Coronary artery (tissue), 2 donors: Measurements from ENCODE around the gene PCDH9.

Source experiments
- DNase-seq: peaks from one replicate; pipeline ENCODE4 v3.0.0-alpha.2; 2017; ENCODE audit warnings: low spot score
- H3K27ac ChIP-seq, 2 donors: fragments of 200-600 bp; sonication (generic); one replicate each; pipeline ENCODE4 v1.5.1; 2016 to 2019
- H3K4me3 ChIP-seq: fragments of 200-600 bp; sonication (generic); 2 replicates; pipeline ENCODE4 v1.5.1; 2016; ENCODE audit warnings: mild to moderate bottlenecking, moderate library complexity
- TF ChIP-seq, protein P1 (sequence below): fragments of 200-600 bp; sonication (generic); IDR thresholded peaks from one replicate; pipeline ENCODE4 v1.5.1; 2019; ENCODE audit warnings: antibody characterized with exemption

Gene PCDH9

DNA sequence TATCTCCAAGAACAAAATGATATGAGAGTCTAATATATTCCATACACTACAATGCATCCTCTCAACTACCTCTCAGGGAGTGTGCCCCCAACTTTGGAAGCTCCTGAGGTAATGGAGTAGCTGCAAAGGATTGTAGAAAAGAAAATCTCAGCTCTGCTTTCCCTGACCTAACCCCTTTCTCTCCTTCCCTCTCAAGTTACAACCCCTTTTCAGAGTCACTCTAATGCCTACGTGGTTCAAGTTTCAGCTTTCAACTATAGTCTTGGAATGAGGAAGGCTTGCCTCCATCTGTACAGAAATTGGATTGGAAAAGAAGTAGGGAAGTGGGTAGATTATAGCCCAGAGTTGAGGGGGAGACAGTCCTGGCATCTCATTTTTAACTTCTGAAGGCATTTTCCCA lies 256.0 kb downstream of the PCDH9 start:
- Histone ChIP-seq H3K4me3 (no peak overlapping the region), H3K27ac (no peak overlapping the region)
- DNase-seq = no peak
- TF ChIP-seq, protein P1, sequence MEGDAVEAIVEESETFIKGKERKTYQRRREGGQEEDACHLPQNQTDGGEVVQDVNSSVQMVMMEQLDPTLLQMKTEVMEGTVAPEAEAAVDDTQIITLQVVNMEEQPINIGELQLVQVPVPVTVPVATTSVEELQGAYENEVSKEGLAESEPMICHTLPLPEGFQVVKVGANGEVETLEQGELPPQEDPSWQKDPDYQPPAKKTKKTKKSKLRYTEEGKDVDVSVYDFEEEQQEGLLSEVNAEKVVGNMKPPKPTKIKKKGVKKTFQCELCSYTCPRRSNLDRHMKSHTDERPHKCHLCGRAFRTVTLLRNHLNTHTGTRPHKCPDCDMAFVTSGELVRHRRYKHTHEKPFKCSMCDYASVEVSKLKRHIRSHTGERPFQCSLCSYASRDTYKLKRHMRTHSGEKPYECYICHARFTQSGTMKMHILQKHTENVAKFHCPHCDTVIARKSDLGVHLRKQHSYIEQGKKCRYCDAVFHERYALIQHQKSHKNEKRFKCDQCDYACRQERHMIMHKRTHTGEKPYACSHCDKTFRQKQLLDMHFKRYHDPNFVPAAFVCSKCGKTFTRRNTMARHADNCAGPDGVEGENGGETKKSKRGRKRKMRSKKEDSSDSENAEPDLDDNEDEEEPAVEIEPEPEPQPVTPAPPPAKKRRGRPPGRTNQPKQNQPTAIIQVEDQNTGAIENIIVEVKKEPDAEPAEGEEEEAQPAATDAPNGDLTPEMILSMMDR = no peak

DNA sequence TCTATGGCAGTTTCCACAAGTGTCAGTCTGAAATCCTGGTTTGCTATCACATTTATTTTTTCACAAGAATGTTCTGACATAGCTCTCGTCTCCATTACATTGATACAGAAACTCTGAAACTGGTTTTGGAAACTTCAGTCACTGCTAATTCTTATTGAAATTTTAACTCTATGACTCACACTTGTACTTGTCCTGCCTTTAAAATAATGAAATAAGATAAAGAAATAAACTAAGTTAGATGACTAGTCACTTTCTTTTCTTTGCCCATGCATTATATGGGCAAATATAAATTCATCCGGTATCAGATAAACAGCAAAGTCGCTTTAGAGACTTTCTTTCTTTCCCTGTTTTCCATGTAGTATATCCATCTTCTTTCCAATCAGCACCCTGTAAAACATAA lies 257.5 kb downstream of the PCDH9 start:
- H3K4me3 ChIP-seq = no peak overlapping the region
- DNase-seq = no peak
- TF ChIP-seq, protein P1 = no peak
- H3K27ac ChIP-seq = no peak overlapping the region

- DNase-seq = no peak
- Histone ChIP-seq H3K27ac (no peak overlapping the region), H3K4me3 (no peak overlapping the region)
- TF ChIP-seq, protein P1 = no peak
Observed at GRCh38 chr13:66971004-66971403, 259.1 kb downstream of the PCDH9 start.

DNA sequence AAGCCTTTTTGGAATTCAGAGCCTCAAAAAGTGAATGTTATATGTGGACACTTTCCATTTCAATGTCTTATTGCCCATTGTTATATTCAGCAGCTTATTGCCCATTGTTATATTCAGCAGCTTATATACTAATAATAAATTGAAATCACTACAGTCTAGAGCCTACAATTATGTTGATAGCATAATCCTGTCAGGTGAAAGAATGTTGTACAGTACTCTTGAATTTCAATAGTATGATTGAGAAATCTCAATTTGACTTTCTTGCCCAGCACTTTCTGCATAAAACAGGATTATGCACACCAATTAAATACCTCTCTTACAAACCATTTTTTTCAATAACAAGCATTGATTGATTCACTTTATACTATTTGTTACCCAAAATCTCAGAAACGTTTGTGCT lies 260.8 kb downstream of the PCDH9 start:
- no peak for DNase-seq
- TF ChIP-seq, protein P1 = no peak
- Histone ChIP-seq H3K27ac (no peak overlapping the region), H3K4me3 (no peak overlapping the region)

GRCh38 chr13:66967811-66968597 lies 262.1 kb downstream of the PCDH9 start:
- DNase-seq = no peak
- H3K4me3 ChIP-seq = no peak overlapping the region
- TF ChIP-seq, protein P1 = no peak
- H3K27ac ChIP-seq = no peak overlapping the region

DNA sequence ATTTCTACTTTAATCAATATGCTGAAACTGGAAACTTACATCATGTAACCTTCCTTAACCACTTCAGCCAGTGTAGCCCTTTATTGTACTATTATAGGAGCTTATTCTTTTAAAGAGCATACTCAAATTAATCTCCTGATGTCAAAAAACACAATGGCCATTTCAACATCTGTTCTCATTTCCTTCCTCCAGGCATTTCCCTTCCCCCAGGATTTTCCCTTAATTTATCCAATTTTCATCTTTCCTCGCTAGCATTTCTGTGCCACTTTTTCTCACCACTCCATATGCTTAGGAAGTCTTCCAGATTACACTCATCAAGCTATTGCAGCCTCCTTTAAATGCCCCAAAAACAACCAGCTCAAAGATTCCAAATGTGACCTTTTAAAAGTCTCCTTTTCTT lies 265.0 kb downstream of the PCDH9 start:
- H3K4me3 ChIP-seq = no peak overlapping the region
- TF ChIP-seq, protein P1 = no peak
- no peak for DNase-seq
- no peak overlapping the region for H3K27ac ChIP-seq

DNA sequence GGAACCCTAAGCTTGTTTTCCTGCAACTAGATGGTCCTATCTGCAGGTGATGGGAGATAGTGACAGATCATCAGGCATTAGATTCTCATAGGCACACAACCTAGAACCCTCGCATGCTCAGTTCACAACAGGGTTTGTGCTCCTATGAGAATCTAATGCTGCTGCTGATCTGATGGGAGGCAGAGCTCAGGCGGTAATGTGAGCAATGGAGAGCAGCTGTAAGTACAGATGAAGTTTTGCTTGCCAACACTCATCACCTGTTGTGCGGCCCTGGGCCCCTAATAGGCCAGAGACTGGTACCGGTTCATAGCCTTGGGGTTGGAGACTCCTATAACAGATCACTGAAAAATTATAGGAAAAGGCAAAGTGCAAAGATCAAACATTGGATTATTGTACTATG lies 267.2 kb downstream of the PCDH9 start:
- TF ChIP-seq, protein P1 = no peak
- Histone ChIP-seq H3K4me3 (no peak overlapping the region), H3K27ac (no peak overlapping the region)
- DNase-seq = no peak
